Measurements from ENCODE around the gene C17orf113.

C17orf113 gene

DNA sequence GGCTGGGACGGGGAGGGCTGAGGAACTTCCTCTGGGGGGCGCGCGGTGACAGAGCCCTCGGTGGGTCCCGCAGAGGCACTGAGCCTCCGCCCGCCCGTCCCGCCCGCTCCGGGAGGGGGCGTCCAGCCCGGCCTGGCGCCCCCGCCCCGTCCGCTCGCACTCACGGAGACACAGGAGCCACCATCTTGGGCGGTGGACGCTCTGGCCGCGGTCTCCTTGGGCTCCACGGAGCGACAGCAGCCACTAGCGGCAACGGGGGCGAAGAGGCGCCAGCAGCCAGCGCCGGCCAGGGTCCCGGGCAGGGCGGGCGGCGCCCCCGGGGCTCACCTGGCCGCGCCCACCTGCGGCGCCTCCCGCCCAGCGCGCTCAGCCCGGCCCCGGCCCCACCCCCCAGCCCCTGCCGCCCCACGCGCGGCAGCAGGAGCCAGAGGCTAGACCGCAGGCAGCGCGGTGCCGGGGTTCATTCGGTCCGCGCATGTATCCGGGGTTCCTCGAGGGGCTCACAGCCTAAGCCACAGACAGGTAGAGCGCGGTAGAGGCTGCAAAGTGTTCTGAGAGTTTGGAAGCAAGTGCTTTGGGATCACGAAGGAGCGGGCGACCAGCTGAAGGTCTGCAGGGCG is at the start of gene C17orf113:
Gene C17orf113 (minus strand): TSS at position 209 of the 620 bp plus-strand sequence. CDS start 7,225 bp downstream, outside the sequence.
- DNase-seq, result peak in 38 of 56 donors; percentile 2 to 69 (median 29)

DNA sequence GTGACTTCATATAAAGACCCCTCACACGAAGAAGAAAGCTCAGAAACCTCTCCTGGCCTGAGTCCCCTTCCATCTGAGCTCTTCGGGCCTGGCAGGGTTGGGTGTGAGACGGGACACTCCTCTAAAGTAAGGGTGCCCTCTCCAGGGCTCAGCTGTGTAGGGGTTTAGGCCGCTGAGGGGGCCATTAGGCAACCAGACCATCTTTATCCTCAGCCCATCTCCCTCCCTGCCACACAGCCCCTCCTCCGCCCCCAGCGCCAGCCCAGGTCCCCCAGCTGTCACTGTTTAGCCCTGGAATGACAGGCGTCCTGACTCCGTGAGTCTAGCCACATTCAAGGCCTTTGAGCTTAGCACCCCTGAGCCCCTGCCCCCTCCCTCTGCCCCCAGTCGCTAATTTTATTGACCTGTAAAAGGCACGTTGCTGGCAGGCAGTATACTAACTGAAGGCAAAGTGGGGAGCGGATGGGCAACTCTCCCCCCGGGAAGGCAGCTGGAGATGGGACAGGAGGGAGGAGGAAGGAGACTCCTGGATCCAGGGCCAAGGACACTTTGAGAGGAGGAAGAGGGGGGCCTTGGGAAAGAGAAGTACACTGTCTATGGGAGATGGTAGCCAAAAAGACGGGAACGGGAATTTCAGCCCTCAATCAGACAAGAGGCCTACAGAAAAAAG is 48.5 kb upstream of the C17orf113 start:
- no peak for DNase-seq

DNA sequence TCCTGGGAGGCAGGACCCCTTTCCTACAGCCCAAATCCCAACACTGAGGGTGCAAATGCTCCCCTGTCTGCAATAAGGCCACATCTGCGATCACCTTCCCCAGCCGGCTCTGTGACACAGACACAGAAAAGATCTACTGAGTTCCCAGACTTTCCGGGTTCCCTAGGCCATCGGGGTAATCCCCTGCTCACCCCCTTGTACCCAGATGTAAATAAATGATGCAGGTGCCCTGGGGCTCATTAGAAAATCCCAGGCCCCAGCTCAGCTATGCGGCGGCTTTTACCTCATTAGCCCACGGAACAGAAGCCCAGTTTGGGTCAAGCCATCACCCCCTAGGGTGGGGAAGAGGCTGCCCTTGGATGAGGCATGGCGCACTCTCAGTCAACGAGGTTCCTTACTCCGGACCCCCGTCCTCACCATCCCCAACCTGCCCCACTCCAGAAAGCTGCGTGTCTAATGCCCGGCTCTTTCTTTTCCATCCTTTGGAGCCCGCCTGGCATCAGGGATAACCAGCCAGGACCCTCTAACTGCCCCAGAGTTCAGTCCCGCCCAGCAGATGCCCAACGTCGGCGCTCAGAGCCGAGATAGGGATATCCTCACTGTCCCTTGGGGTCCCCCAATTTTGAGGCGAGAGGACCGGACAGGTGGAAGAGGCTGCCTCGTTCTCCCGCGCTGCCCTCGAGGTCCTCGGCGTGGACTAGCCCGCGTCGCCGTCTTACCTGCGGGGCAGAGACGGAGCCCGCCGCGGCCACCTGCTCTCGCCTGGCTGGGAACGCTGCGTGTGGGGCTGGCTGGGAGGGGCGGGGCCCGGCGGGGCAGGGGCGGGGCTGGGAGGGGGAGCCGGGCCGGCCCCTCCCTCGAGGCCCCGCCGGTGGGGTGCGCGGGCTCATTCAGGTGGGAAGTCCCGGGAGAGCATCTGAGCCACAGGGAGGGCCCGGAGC is 47.6 kb upstream of the C17orf113 start, which contains the start of gene ZNF385C:
Gene ZNF385C (minus strand): TSS at position 783 of the 941 bp plus-strand sequence. CDS start 35,417 bp downstream, outside the sequence.
- no peak for DNase-seq

DNA sequence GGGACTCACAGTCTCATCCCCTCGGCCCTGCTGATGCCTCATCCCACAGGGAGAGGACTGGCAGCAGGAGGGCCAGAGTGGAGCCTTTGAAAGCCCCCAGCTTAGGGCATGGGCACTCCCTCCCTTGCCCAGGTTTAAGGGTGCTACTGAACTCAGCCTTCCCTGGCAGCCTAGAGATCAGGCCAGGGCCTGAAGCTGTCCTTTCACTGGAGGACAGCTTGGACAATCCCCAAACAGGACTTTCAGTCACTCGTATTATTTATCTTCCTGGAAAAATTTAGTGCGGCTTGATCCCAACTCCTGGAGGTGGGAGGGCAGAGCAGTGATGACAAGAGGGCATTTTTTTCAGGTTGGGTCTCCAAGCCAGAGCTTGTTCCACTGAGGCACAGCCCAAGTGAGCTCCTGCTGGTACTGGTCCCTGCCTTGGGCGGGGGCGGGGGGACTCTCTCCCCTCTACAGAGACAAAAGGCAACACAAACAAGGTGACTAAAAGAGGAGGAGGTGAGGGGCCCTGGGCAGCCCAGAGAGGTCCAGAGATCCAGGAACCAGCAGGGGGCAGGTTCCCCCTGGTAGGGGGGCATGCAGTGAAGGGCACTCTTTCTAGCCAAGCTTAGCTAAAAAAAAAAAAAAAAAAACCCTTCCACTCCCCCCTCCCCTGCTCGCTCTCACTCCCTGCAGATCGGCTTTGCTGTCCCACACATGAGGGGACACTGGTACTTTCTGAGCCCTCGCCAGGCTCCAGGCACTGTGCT is 46.1 kb upstream of the C17orf113 start:
- no peak for DNase-seq

- DNase-seq, result no peak
Measured at GRCh38 chr17:42094375-42095069, 44.1 kb upstream of the C17orf113 start.

DNA sequence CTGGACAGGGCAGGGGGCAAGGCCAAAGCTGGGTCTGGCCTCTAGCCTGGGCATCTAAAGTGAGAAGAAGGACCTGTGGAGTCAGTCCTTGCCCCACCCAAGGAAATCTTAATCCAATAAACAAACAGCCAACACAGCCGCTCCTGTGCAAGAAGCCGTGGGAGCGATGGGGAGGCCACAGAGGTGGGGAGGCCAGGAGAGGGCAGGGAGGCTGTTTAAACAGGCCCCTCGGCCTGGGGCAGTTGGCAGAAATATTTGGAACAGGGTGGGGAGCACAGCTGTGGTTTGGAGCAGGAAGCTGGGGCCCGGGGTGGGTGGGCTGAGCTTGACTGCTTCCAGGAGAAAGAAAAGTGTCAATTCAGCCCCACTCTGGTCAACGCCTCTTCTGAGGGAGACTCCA is 42.5 kb upstream of the C17orf113 start:
- DNase-seq, result no peak

- no peak for DNase-seq
Measured at GRCh38 chr17:42090964-42091790, 40.8 kb upstream of the C17orf113 start.

- no peak for DNase-seq
Measured at GRCh38 chr17:42088736-42089135, 38.3 kb upstream of the C17orf113 start.

DNA sequence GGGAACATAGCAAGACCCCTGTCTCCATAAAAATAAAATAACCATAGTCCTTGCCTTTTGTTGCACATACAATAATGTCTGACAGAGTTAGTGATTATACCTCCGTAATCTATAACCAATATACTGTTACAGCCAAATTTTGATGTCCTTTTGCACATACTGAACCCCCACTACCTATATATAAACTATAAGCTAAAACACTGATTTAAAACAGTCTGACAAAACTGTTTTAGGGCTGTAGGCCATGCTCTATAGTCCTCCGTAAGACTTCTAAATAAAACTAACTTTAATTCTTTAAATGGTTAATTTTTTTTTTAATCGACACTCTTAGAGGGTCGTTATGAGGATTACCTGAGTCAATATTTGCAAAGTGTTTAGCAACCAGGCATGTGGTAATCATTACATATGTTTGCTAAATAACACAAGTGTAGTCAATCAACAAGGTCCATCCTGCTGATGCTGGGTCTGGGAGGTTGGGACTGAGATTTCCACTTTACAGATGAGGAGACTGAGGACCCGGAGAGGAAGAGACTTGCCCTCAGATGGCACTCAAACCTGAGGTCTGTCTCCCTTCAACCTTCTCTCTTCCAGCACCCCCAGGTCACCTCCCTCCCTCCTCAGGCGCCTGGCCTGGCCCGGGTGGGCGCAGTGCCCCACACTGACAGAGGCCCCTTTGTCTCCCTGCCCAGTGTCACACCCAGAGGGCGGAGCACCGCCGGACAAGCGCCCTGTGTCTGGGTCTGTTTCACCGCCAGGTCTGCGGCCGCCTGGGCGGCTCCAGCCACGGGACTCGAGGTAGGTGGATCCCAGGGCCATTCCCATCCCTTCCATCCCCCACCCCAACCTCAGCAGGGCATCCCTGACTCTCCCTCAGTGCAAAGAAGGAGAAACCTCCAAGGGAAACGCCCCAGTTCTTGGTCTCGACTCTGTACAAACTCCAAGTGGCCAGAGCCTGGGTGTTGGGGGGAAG is 37.6 kb upstream of the C17orf113 start:
- peak in 38 of 56 donors; percentile 3 to 68 (median 23) for DNase-seq

GRCh38 chr17:42087042-42087701 is 36.8 kb upstream of the C17orf113 start:
- no peak for DNase-seq

GRCh38 chr17:42081516-42082129 is 31.2 kb upstream of the C17orf113 start:
- DNase-seq, result no peak

GRCh38 chr17:42079541-42079940 is 29.1 kb upstream of the C17orf113 start:
- no peak for DNase-seq

DNA sequence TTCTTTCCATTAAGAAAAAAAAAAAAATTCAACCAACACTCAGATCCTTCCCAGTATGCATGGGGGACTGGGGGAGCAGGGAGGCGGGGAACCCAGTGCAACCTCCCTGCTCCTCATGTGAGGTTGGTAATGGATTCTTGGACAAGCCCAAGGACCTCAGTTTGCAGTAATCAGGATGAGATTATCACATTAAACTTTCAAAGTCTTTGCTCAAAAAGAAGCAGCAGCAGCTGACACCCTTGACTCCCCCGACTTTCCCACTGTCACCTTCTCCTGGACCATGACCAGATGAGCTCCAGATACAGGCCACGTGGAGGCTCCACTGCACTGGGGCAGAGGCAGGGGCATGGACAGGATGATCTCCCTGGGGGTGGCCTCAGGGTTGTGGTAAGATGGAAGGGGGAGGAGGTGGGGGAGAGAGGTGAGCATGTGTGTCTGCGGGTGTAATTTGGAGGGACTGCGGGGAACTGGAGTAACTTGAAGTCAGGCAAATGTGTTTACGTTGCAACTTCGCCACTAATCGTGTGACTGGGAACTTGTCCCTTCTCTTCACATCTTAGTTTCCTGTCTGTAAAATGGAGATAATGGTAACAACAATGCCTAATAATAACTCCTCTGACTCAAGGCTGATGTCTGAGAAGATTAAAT is 28.1 kb upstream of the C17orf113 start:
- no peak for DNase-seq

GRCh38 chr17:42077755-42078154 is 27.4 kb upstream of the C17orf113 start:
- no peak for DNase-seq

GRCh38 chr17:42076797-42077559 is 26.6 kb upstream of the C17orf113 start:
- DNase-seq, result no peak

- DNase-seq, result no peak
Measured at GRCh38 chr17:42075789-42076188, 25.4 kb upstream of the C17orf113 start.

All from nucleus accumbens (tissue), 56 donors.